Osteocyte (in vitro differentiated cells): ENCODE measurements around the gene LMF2. TPM values are rescaled to one million over a fixed set of nuclear protein-coding genes. Genes with fewer than 3 reads are reported as not detected.

ENCODE experiments used
- DNase-seq: peaks from one replicate; pipeline ENCODE4 v3.0.0; 2021; ENCODE audit warnings: mixed read lengths; ENCODE audit not compliant: unreplicated experiment; ENCODE audit errors: extremely low spot score
- H3K27ac Mint-ChIP-seq: one replicate; pipeline ENCODE4 v1.8.0; 2021; ENCODE audit warnings: mild to moderate bottlenecking, mixed read lengths; ENCODE audit not compliant: unreplicated experiment
- H3K27me3 Mint-ChIP-seq: one replicate; pipeline ENCODE4 v1.8.0; 2021; ENCODE audit warnings: mixed read lengths; ENCODE audit not compliant: unreplicated experiment
- H3K36me3 Mint-ChIP-seq: one replicate; pipeline ENCODE4 v1.8.0; 2021; ENCODE audit warnings: mixed read lengths; ENCODE audit not compliant: unreplicated experiment
- H3K4me1 Mint-ChIP-seq: one replicate; pipeline ENCODE4 v1.8.0; 2021; ENCODE audit warnings: mixed read lengths; ENCODE audit not compliant: unreplicated experiment
- H3K4me3 Mint-ChIP-seq: one replicate; pipeline ENCODE4 v1.8.0; 2021; ENCODE audit warnings: mild to moderate bottlenecking, moderate library complexity, mixed read lengths; ENCODE audit not compliant: unreplicated experiment
- H3K9me3 Mint-ChIP-seq: one replicate; pipeline ENCODE4 v1.8.0; 2021; ENCODE audit warnings: mixed read lengths; ENCODE audit not compliant: unreplicated experiment
- CTCF ChIP-seq: fragments of 200-600 bp; sonication (generic); IDR thresholded peaks from 2 replicates; pipeline ENCODE4 v1.5.0; 2021; ENCODE audit warnings: antibody characterized with exemption, mild to moderate bottlenecking, moderate library complexity
- total RNA-seq: library from RNA; stranded (reverse); gene quantifications from 2 replicates; pipeline ENCODE4 v1.2.1, GENCODE V29; 2021

Gene LMF2
- total RNA-seq, 1 donor from 2014 or later: 107 TPM

- H3K36me3 Mint-ChIP-seq: peaks cover 1% of the 10 kb centered on the region
- H3K4me1 Mint-ChIP-seq: peaks cover 16% of the 10 kb centered on the region
- TF ChIP-seq CTCF: no peak
- no peak for DNase-seq
- no peaks in the 10 kb centered on the region for H3K27me3 Mint-ChIP-seq
- H3K4me3 Mint-ChIP-seq: no peak overlapping the region
- no peak overlapping the region for H3K27ac Mint-ChIP-seq
- H3K9me3 Mint-ChIP-seq: no peaks in the 10 kb centered on the region
Measured at GRCh38 chr22:50504369-50505211, 2.9 kb downstream of the LMF2 start.

DNA sequence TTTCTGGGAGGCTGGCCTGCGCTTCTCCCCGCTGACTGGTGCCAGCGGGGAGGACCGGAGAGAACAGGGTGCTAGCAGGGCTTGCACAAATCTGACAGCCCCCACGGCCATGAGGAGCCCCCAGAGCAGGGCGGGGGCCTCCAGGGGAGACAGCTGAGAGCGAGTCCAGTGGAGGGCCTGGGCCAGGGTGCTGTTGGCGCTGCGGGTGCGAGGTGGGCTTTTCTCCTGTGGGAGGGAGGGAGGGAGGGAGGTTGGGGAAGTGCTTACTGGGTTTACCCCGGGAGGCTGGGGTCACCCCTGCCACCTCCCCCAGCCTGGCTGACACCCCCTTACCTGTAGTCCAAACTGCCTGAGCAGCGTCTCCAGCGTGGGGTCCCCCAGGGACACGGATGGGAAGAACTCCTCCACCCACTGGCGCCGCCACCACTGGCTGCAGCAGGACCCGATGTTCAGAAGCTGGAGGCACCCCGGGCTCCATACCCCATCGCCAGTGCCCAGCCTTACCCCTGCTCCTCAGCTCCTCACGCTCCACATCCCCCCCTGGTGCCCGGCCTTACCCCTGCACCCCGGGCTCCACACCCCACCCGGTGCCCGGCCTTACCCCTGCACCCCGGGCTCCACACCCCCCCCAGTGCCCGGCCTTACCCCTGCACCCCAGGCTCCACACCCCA, 3.9 kb downstream of the LMF2 start:
- no peak for DNase-seq
- Mint-ChIP-seq H3K9me3 (no peaks in the 10 kb centered on the region), H3K4me3 (no peak overlapping the region), H3K27me3 (no peaks in the 10 kb centered on the region), H3K27ac (no peak overlapping the region), H3K36me3 (peaks cover 1% of the 10 kb centered on the region), H3K4me1 (peaks cover 6% of the 10 kb centered on the region)
- no peak for TF ChIP-seq CTCF

DNA sequence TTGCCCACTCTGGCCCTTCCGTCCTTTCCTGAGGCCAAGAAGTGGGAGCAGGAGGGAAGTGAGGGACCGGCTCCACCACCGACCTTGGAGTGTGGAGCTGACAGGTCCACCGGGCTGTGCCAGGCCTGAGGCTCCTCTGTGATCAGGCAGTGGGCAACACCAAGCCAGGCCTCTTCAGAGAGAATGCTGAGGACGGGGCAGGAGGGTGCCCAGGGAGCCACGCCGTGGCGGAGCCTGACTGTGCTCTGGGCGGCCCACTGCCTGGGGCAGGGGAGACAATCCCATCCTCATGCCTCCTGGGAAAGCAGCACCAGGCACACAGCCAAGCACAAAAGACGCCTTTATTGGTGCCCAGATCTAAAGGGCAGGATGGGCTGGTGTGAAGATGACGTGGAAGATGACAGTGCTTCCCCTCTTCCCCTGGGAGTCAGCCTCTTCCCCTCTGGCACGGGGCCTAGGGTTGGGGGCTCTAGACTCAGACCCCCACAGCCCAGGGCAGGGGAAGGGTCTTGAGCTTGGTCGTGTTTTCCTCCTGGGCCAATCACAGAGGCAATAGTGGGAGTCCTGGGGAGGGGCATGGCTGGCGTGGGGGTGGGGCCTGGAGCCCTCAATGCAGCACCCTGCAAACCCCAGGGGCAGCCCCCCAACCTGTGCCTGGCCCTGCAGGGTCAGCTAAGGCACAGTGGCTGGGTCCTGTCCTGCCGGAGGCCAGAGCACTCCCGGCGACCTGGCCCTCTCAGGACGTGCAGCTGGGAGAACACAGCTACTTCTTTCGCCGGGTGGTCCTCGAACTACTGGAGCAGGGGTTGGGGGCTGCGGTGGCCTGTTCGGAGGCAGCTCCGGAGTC, 4.7 kb downstream of the LMF2 start:
- no peak overlapping the region for H3K4me3 Mint-ChIP-seq
- no peak for DNase-seq
- H3K4me1 Mint-ChIP-seq: peaks cover 6% of the 10 kb centered on the region
- no peaks in the 10 kb centered on the region for H3K9me3 Mint-ChIP-seq
- peaks cover 1% of the 10 kb centered on the region for H3K36me3 Mint-ChIP-seq
- no peak for TF ChIP-seq CTCF
- H3K27me3 Mint-ChIP-seq: no peaks in the 10 kb centered on the region
- H3K27ac Mint-ChIP-seq: no peak overlapping the region

GRCh38 chr22:50502096-50502495, 5.4 kb downstream of the LMF2 start:
- no peak for DNase-seq
- Mint-ChIP-seq H3K36me3 (peaks cover 1% of the 10 kb centered on the region), H3K4me1 (peaks cover 6% of the 10 kb centered on the region), H3K27ac (no peak overlapping the region), H3K4me3 (no peak overlapping the region), H3K9me3 (no peaks in the 10 kb centered on the region), H3K27me3 (peaks cover 1% of the 10 kb centered on the region)
- no peak for TF ChIP-seq CTCF
